SK-N-MC (cell line): ENCODE results near the gene NEK11.

Experiments
- EZH2 ChIP-seq: fragments of 200-600 bp; sonication (generic); IDR thresholded peaks from one replicate; pipeline ENCODE4 v1.6.1; 2017; ENCODE audit warnings: antibody characterized with exemption
- POLR2AphosphoS5 ChIP-seq: IDR thresholded peaks from 2 replicates; pipeline ENCODE4 v1.6.1; 2012; ENCODE audit warnings: mild to moderate bottlenecking, low read depth, low read length, borderline replicate concordance

DNA sequence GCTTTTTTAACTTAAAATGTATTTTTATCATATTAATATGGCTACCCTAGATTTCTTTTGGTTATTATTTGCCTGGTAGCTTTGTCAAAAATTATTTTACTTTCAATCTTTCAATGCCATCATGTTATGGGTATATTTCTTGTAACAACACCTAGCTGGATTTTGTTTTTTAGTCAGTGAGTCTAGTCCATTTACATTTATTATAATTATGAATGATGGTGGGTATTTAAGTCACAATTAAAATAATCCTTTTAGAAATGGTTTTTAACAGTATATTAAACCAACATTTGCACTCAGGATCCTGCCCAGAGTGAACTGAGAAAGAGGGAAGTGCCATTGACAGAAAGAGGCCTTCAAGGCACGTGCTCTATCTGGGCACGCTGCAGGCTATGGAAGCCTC is 315.1 kb downstream of the NEK11 start:
- no peak for TF ChIP-seq POLR2AphosphoS5
- no peak for TF ChIP-seq EZH2
